ENCODE results near the gene FLOT2.

Gene FLOT2

DNA sequence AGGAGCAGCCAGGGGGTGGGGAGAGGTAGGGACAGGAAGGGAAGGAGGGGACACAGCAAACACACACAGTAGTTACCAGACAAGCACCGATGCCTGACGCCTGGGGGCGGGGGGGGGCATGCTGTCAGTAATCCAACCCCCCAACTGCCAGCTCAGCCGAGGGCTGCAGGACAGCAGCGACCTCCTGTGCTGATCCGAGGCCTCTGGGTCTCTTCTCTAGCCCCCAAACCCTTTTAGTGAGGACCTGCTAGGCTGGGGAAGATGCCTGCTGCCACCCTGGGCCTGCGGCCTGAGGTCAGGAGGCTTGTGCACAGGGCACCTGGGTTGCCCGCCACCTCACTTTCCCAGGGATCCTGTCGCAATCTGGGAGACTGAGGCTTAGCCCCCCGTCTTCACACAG, 11.6 kb downstream of the FLOT2 start:
- peaks cover 37 to 52% of the 10 kb centered on the region in 2 donors for H3K36me3 ChIP-seq (ENCODE audit: control insufficient read depth in 2 of 2, insufficient read depth in 2 of 2, low read length in 2 of 2)

DNA sequence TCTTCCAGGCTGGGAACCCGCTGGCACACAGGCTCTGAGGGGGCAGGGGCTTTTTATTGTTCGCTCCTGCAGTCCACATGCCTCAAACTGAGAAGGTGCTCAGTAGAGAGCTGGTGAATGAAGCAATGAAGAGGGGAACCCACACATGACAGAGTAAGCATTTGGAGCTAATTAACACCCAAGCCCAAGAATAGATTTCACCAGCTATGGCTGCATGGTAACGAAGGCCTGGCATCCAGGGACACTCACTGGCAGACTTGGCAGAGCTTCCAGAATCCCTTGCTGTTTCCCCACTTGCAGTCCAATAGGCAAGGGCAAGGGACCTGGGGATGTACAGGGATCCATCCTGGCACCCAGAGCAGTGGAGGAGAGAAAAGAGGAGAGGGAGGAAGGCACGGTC, 12.2 kb downstream of the FLOT2 start:
- Histone ChIP-seq H3K4me1 (ENCODE audit: control insufficient read depth in 2 of 2, insufficient read depth in 2 of 2, low read length in 2 of 2) (no peaks in the 10 kb centered on the region), H3K9me3 (ENCODE audit: control insufficient read depth in 2 of 2, low read length in 2 of 2) (no peaks in the 10 kb centered on the region), H3K4me3 (ENCODE audit: low read length in 2 of 2) (no peak overlapping the region), H3K36me3 (ENCODE audit: control insufficient read depth in 2 of 2, insufficient read depth in 2 of 2, low read length in 2 of 2) (peaks cover 43 to 58% of the 10 kb centered on the region in 2 donors), H3K27ac (ENCODE audit: low read depth in 2 of 2, low read length in 2 of 2) (no peak overlapping the region), H3K27me3 (ENCODE audit: control insufficient read depth in 2 of 2, insufficient read depth in 2 of 2, low read length in 2 of 2) (no peaks in the 10 kb centered on the region), H3K9ac (ENCODE audit: low read depth in 1 of 2, low read length in 2 of 2) (no peak overlapping the region)

More for the DNA sequence above, 11.6 kb downstream of the FLOT2 start:
- H3K27ac ChIP-seq (ENCODE audit: low read depth in 2 of 2, low read length in 2 of 2): no peak overlapping the region
- H3K27me3 ChIP-seq (ENCODE audit: control insufficient read depth in 2 of 2, insufficient read depth in 2 of 2, low read length in 2 of 2): no peaks in the 10 kb centered on the region
- H3K9me3 ChIP-seq (ENCODE audit: control insufficient read depth in 2 of 2, low read length in 2 of 2): no peaks in the 10 kb centered on the region
- H3K4me3 ChIP-seq (ENCODE audit: low read length in 2 of 2): no peak overlapping the region
- H3K4me1 ChIP-seq (ENCODE audit: control insufficient read depth in 2 of 2, insufficient read depth in 2 of 2, low read length in 2 of 2): no peaks in the 10 kb centered on the region
- H3K9ac ChIP-seq (ENCODE audit: low read depth in 1 of 2, low read length in 2 of 2): no peak overlapping the region

DNA sequence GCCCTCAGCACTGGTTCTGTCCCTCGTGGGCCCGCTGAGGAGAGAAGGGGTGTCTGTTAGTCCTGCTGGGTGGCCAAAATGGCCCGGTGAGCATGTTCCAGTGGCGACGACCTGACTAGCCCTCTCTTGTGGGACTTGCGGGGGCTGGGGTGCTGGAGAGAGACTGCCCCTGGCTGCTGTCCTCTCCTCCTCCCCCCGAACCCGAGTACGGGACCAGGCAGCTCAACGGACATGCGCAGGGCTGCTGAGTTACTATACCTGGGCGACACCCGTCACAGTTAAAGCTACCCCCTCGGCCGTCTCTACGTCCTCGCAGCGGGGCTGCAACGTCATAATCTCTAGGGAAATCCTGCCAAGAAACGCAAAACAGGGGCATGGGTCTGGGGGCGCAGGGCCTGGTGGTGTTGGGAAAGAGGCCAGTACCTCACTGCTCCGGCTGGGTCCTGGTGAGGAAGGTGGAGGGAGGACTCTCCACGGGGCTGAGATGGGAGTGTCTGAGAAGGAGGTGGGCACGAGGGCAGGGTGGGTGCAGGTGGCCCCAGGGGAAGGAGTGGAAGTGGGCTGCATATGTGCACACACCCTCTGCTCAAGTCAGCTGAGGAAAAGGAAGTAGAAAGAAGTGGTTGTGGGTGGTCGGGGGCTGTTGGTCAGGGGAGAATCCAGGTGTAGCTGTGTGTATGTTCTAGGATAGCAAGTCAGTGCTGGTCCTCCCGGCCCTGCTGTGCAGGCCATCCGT, 13.4 kb downstream of the FLOT2 start:
- Histone ChIP-seq H3K27ac (ENCODE audit: low read depth in 2 of 2, low read length in 2 of 2) (no peak overlapping the region), H3K9ac (ENCODE audit: low read depth in 1 of 2, low read length in 2 of 2) (no peak overlapping the region), H3K27me3 (ENCODE audit: control insufficient read depth in 2 of 2, insufficient read depth in 2 of 2, low read length in 2 of 2) (no peaks in the 10 kb centered on the region), H3K4me1 (ENCODE audit: control insufficient read depth in 2 of 2, insufficient read depth in 2 of 2, low read length in 2 of 2) (no peaks in the 10 kb centered on the region), H3K9me3 (ENCODE audit: control insufficient read depth in 2 of 2, low read length in 2 of 2) (no peaks in the 10 kb centered on the region), H3K36me3 (ENCODE audit: control insufficient read depth in 2 of 2, insufficient read depth in 2 of 2, low read length in 2 of 2) (peaks cover 53 to 70% of the 10 kb centered on the region in 2 donors), H3K4me3 (ENCODE audit: low read length in 2 of 2) (no peak overlapping the region)

DNA sequence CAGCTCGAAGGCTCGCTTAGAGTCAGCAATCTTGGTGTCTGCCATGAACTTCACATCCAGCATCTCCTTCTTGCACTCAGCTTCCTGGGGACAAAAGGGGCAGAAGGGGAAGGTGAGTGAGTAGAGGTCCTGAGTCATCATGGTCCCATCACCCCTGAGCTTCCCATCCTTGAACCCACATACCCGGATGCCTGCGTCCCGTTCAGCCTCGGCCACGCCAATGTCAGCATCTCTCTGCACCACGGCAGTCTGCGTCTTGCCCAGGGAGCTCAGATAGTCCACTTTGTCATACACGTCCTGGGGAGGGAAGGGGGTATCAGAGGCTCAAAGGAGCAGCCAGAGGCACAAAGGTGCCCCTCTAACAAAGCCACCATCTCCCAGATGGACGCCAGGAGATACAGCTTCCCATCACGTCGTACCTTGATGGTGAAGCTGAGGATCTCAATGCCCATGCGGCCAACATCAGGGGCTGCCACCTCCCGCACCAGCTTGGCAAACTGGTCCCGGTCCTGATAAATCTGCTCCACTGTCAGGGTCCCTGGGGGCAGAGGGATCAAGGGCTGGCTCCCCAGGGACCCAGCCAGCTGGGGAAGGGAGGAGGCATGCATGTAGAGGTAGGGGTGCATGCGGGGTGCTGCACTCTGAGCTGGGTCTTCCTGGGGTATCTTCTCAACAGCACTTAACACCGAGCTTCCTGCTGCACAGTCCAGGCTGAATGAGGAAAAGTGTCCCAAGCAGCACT, 15.2 kb downstream of the FLOT2 start:
- no peaks in the 10 kb centered on the region for H3K4me1 ChIP-seq (ENCODE audit: control insufficient read depth in 2 of 2, insufficient read depth in 2 of 2, low read length in 2 of 2)
- H3K36me3 ChIP-seq (ENCODE audit: control insufficient read depth in 2 of 2, insufficient read depth in 2 of 2, low read length in 2 of 2): peaks cover 53 to 69% of the 10 kb centered on the region in 2 donors
- H3K4me3 ChIP-seq (ENCODE audit: low read length in 2 of 2): no peak overlapping the region
- H3K9me3 ChIP-seq (ENCODE audit: control insufficient read depth in 2 of 2, low read length in 2 of 2): no peaks in the 10 kb centered on the region
- H3K9ac ChIP-seq (ENCODE audit: low read depth in 1 of 2, low read length in 2 of 2): no peak overlapping the region
- H3K27ac ChIP-seq (ENCODE audit: low read depth in 2 of 2, low read length in 2 of 2): no peak overlapping the region
- no peaks in the 10 kb centered on the region for H3K27me3 ChIP-seq (ENCODE audit: control insufficient read depth in 2 of 2, insufficient read depth in 2 of 2, low read length in 2 of 2)

DNA sequence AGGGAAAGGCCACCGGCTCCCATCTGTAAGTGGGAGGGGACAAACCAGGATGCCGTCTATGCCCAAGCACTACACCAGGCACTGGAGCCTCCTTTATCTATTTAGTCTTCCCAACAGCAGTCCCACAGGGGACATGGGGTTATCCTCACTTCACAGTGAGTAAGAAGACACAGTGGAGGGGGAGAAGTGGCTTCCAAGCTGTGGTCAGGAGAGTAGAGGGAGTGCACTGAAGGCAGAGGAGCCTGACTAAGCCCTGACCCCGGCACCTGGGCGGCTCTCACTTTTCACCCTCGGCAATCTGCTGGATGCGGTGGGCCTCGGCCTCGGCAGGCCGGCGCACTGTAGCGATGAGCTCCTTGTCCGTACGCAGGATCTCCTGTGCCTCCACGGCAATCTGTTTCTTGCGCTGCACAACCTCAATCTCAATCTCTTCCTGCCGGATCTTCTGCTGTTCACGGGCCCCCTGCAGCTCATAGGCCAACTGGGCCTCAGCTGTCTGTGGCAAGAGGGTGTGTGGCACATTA, 15.9 kb downstream of the FLOT2 start:
- Histone ChIP-seq H3K4me3 (ENCODE audit: low read length in 2 of 2) (no peak overlapping the region), H3K36me3 (ENCODE audit: control insufficient read depth in 2 of 2, insufficient read depth in 2 of 2, low read length in 2 of 2) (peaks cover 53 to 67% of the 10 kb centered on the region in 2 donors), H3K4me1 (ENCODE audit: control insufficient read depth in 2 of 2, insufficient read depth in 2 of 2, low read length in 2 of 2) (no peaks in the 10 kb centered on the region), H3K27ac (ENCODE audit: low read depth in 2 of 2, low read length in 2 of 2) (no peak overlapping the region), H3K9ac (ENCODE audit: low read depth in 1 of 2, low read length in 2 of 2) (no peak overlapping the region), H3K9me3 (ENCODE audit: control insufficient read depth in 2 of 2, low read length in 2 of 2) (no peaks in the 10 kb centered on the region), H3K27me3 (ENCODE audit: control insufficient read depth in 2 of 2, insufficient read depth in 2 of 2, low read length in 2 of 2) (no peaks in the 10 kb centered on the region)

DNA sequence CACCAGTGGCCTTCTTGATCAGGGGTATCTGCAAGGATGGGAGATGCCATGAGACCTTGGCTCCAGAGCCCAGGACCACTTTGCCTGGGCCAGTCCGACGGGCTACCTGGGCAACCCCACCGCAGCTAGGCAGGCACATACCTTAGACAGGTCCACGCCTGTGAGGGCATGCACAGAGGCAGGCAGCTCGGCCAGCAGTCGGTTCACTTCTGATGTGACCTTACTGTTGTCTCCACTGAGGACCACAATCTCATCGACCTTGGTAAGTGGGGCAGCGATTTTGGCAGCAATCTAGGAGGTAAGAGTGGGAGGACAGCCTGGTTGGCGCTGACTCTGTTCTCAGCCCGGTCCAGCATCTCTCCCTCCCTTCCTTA, 17.0 kb downstream of the FLOT2 start:
- Histone ChIP-seq H3K9me3 (ENCODE audit: control insufficient read depth in 2 of 2, low read length in 2 of 2) (no peaks in the 10 kb centered on the region), H3K4me3 (ENCODE audit: low read length in 2 of 2) (no peak overlapping the region), H3K4me1 (ENCODE audit: control insufficient read depth in 2 of 2, insufficient read depth in 2 of 2, low read length in 2 of 2) (no peaks in the 10 kb centered on the region), H3K36me3 (ENCODE audit: control insufficient read depth in 2 of 2, insufficient read depth in 2 of 2, low read length in 2 of 2) (peaks cover 53 to 67% of the 10 kb centered on the region in 2 donors), H3K9ac (ENCODE audit: low read depth in 1 of 2, low read length in 2 of 2) (no peak overlapping the region), H3K27me3 (ENCODE audit: control insufficient read depth in 2 of 2, insufficient read depth in 2 of 2, low read length in 2 of 2) (no peaks in the 10 kb centered on the region), H3K27ac (ENCODE audit: low read depth in 2 of 2, low read length in 2 of 2) (no peak overlapping the region)

DNA sequence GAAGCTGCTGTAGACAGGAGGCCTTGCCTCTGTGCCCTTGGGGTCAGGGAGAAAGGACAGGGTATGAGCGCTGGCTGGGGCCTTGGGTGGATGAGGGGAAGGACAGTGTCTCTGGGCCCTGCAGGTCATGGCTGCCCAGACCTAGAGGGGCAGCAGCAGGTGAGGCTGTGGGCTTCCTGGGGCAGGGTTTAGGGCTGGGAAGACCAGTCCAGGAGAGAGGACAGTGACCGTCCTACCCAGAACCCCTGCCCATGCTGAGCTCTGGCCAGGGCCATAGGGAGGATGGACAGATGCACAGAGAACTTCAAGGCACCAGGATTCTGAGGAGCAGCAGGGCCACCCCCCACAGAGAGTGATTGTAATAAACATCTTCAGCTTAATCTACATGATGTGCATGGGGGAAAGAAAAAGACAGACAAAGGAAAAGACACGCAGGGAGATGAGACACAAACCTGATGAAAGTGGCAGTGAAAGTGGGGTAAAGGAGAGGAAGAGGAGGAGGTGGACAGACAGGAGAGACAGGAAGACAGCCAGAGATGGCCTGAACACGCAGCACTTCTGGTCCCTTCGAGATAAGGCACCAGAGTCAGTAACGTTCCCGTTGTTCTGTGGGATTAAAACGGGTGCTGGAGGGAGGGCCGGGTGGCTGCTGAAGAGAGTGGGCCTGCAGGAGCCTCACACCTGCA, 17.5 kb downstream of the FLOT2 start:
- Histone ChIP-seq H3K27me3 (ENCODE audit: control insufficient read depth in 2 of 2, insufficient read depth in 2 of 2, low read length in 2 of 2) (no peaks in the 10 kb centered on the region), H3K9ac (ENCODE audit: low read depth in 1 of 2, low read length in 2 of 2) (no peak overlapping the region), H3K27ac (ENCODE audit: low read depth in 2 of 2, low read length in 2 of 2) (no peak overlapping the region), H3K4me1 (ENCODE audit: control insufficient read depth in 2 of 2, insufficient read depth in 2 of 2, low read length in 2 of 2) (no peaks in the 10 kb centered on the region), H3K4me3 (ENCODE audit: low read length in 2 of 2) (no peak overlapping the region), H3K36me3 (ENCODE audit: control insufficient read depth in 2 of 2, insufficient read depth in 2 of 2, low read length in 2 of 2) (peaks cover 49 to 61% of the 10 kb centered on the region in 2 donors), H3K9me3 (ENCODE audit: control insufficient read depth in 2 of 2, low read length in 2 of 2) (no peaks in the 10 kb centered on the region)

DNA sequence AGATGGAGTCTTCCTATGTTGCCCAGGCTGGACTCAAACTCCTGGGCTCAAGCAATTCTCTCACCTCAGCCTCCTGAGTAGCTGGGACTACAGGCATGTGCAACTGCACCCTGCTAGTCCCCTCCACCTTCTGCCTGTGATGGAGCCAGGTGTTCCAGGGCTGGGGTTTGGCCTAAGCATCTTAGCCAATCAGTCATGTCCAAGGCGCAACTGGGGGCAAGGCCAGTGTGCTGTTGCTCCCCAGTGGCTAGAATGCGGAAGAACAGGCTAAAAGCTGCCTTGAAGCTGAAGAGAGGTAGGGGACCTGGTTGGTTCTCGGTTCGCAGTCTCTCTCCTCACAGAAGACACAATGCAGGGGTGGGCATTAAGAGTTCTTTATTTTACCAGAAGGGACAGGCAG, 18.6 kb downstream of the FLOT2 start:
- Histone ChIP-seq H3K36me3 (ENCODE audit: control insufficient read depth in 2 of 2, insufficient read depth in 2 of 2, low read length in 2 of 2) (peaks cover 45 to 51% of the 10 kb centered on the region in 2 donors), H3K27me3 (ENCODE audit: control insufficient read depth in 2 of 2, insufficient read depth in 2 of 2, low read length in 2 of 2) (no peaks in the 10 kb centered on the region), H3K9ac (ENCODE audit: low read depth in 1 of 2, low read length in 2 of 2) (no peak overlapping the region), H3K4me3 (ENCODE audit: low read length in 2 of 2) (no peak overlapping the region), H3K4me1 (ENCODE audit: control insufficient read depth in 2 of 2, insufficient read depth in 2 of 2, low read length in 2 of 2) (no peaks in the 10 kb centered on the region), H3K27ac (ENCODE audit: low read depth in 2 of 2, low read length in 2 of 2) (no peak overlapping the region), H3K9me3 (ENCODE audit: control insufficient read depth in 2 of 2, low read length in 2 of 2) (no peaks in the 10 kb centered on the region)

DNA sequence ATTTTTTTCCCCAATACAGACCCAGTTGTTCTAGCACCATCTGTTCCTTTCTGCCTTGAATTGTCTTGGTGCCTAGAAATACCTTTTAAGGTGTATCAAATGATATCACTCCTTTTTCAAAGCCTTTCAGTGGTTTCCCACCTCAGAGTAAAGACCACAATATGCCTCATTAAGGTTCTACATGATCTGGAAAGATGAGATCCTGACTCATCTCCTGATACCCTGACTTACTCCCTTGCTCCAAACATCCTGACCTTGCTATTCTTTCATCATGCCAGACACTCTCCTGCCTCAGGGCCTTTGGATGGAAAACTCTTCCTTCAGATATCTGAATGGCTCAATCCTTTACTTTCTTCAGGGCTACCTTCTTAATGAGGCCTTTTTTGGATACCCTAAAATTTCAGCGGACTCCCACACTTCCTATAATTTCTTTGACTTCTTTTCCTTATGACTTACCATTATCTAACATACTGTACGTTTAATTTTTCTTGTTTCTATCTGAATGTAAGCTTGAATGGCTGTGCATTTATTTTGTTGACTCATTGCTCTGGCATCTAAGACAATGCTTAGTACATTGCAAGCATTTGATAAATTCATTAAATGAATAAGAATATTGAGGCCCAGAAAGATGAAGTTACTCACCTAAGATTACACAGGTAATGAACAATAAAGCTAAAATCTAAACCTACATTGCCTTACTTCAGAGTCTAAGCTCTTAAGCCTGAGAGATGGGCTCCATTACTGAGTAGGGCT, 19.2 kb downstream of the FLOT2 start:
- H3K9me3 ChIP-seq (ENCODE audit: control insufficient read depth in 2 of 2, low read length in 2 of 2): no peaks in the 10 kb centered on the region
- H3K36me3 ChIP-seq (ENCODE audit: control insufficient read depth in 2 of 2, insufficient read depth in 2 of 2, low read length in 2 of 2): peaks cover 39 to 45% of the 10 kb centered on the region in 2 donors
- H3K27me3 ChIP-seq (ENCODE audit: control insufficient read depth in 2 of 2, insufficient read depth in 2 of 2, low read length in 2 of 2): no peaks in the 10 kb centered on the region
- H3K9ac ChIP-seq (ENCODE audit: low read depth in 1 of 2, low read length in 2 of 2): no peak overlapping the region
- no peaks in the 10 kb centered on the region for H3K4me1 ChIP-seq (ENCODE audit: control insufficient read depth in 2 of 2, insufficient read depth in 2 of 2, low read length in 2 of 2)
- no peak overlapping the region for H3K27ac ChIP-seq (ENCODE audit: low read depth in 2 of 2, low read length in 2 of 2)
- H3K4me3 ChIP-seq (ENCODE audit: low read length in 2 of 2): no peak overlapping the region
